ENCODE results near the gene WDR4. TPM values are rescaled to one million over a fixed set of nuclear protein-coding genes. Genes with fewer than 3 reads are reported as not detected.

WDR4 gene
- total and polyA plus RNA-seq, 2 of the 13 experiments (the other 11 are each of a cell fraction or from before 2014, with no cell fraction given): 11.3 to 14.4 TPM

- TF ChIP-seq, protein P1, sequence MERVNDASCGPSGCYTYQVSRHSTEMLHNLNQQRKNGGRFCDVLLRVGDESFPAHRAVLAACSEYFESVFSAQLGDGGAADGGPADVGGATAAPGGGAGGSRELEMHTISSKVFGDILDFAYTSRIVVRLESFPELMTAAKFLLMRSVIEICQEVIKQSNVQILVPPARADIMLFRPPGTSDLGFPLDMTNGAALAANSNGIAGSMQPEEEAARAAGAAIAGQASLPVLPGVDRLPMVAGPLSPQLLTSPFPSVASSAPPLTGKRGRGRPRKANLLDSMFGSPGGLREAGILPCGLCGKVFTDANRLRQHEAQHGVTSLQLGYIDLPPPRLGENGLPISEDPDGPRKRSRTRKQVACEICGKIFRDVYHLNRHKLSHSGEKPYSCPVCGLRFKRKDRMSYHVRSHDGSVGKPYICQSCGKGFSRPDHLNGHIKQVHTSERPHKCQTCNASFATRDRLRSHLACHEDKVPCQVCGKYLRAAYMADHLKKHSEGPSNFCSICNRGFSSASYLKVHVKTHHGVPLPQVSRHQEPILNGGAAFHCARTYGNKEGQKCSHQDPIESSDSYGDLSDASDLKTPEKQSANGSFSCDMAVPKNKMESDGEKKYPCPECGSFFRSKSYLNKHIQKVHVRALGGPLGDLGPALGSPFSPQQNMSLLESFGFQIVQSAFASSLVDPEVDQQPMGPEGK (CRISPR knock-in tag; IDR thresholded peaks at IDR 0.05): 0 out of 2 replicates have a peak, but pooled peaks have one; percentile 17
- TF ChIP-seq, protein P2, sequence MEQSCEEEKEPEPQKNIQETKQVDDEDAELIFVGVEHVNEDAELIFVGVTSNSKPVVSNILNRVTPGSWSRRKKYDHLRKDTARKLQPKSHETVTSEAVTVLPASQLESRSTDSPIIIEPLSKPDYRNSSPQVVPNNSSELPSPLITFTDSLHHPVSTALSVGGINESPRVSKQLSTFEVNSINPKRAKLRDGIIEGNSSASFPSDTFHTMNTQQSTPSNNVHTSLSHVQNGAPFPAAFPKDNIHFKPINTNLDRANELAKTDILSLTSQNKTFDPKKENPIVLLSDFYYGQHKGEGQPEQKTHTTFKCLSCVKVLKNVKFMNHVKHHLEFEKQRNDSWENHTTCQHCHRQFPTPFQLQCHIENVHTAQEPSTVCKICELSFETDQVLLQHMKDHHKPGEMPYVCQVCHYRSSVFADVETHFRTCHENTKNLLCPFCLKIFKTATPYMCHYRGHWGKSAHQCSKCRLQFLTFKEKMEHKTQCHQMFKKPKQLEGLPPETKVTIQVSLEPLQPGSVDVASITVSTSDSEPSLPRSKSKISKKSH (CRISPR knock-in tag; IDR thresholded peaks at IDR 0.05; ENCODE audit: borderline replicate concordance): no peak
- peak; percentile 66 for TF ChIP-seq CTCF (CRISPR knock-in tag; IDR thresholded peaks at IDR 0.05)
- TF ChIP-seq STAG1 (CRISPR knock-in tag; IDR thresholded peaks at IDR 0.05): peak; percentile 46
- TF ChIP-seq ZNF709 (CRISPR knock-in tag; IDR thresholded peaks at IDR 0.05): no peak
- TF ChIP-seq, protein P3, sequence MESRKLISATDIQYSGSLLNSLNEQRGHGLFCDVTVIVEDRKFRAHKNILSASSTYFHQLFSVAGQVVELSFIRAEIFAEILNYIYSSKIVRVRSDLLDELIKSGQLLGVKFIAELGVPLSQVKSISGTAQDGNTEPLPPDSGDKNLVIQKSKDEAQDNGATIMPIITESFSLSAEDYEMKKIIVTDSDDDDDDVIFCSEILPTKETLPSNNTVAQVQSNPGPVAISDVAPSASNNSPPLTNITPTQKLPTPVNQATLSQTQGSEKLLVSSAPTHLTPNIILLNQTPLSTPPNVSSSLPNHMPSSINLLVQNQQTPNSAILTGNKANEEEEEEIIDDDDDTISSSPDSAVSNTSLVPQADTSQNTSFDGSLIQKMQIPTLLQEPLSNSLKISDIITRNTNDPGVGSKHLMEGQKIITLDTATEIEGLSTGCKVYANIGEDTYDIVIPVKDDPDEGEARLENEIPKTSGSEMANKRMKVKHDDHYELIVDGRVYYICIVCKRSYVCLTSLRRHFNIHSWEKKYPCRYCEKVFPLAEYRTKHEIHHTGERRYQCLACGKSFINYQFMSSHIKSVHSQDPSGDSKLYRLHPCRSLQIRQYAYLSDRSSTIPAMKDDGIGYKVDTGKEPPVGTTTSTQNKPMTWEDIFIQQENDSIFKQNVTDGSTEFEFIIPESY (CRISPR knock-in tag; IDR thresholded peaks at IDR 0.05): peak; percentile 99
- no peak for TF ChIP-seq KLF9 (CRISPR knock-in tag; IDR thresholded peaks at IDR 0.05; ENCODE audit: low read depth)
Observed at GRCh38 chr21:42850866-42851391, 28.4 kb downstream of the WDR4 start (continued).

All from HepG2 (cell line).